MCF 10A (cell line): ENCODE measurements around the gene WNK1. TPM values are rescaled to one million over a fixed set of nuclear protein-coding genes. Genes with fewer than 3 reads are reported as not detected.

ENCODE experiments used
- BruUV-seq: library from RNA; stranded (reverse); fragments of 400-500 nt; replicated peaks from 2 replicates; lab custom pipeline; 2021; lab: Mats Ljungman, UMichigan
- CTCF ChIA-PET: fragments of 300-600 bp; sonication (Branson Sonifier 250); formaldehyde crosslinking; extraction: SDS; loops from one replicate; lab custom pipeline; 2021; ENCODE audit warnings: antibody characterized with exemption, inconsistent platforms; lab: Yijun Ruan, JAX
- POLR2A ChIA-PET: fragments of 300-600, 350-650 bp; sonication (Branson Sonifier 250); formaldehyde crosslinking; extraction: SDS; loops from one replicate; lab custom pipeline; 2020; ENCODE audit warnings: antibody characterized with exemption, inconsistent platforms; lab: Yijun Ruan, JAX
- DNase-seq: peaks from one replicate; pipeline ENCODE4 v3.0.0-alpha.2; 2018; ENCODE audit not compliant: unreplicated experiment
- H3K27ac Mint-ChIP-seq: one replicate; pipeline ENCODE4 v1.8.0; 2022; ENCODE audit warnings: mild to moderate bottlenecking, low read depth, mixed read lengths; ENCODE audit not compliant: unreplicated experiment
- H3K27me3 Mint-ChIP-seq: one replicate; pipeline ENCODE4 v1.8.0; 2022; ENCODE audit warnings: mixed read lengths; ENCODE audit not compliant: insufficient read depth, unreplicated experiment
- H3K36me3 Mint-ChIP-seq: one replicate; pipeline ENCODE4 v1.8.0; 2022; ENCODE audit warnings: mild to moderate bottlenecking, moderate library complexity, mixed read lengths; ENCODE audit not compliant: insufficient read depth, unreplicated experiment
- H3K4me1 Mint-ChIP-seq: one replicate; pipeline ENCODE4 v1.8.0; 2022; ENCODE audit warnings: mixed read lengths; ENCODE audit not compliant: insufficient read depth, unreplicated experiment
- H3K4me3 Mint-ChIP-seq: one replicate; pipeline ENCODE4 v1.8.0; 2022; ENCODE audit warnings: mild to moderate bottlenecking, moderate library complexity, mixed read lengths; ENCODE audit not compliant: unreplicated experiment
- H3K9me3 Mint-ChIP-seq: one replicate; pipeline ENCODE4 v1.8.0; 2022; ENCODE audit warnings: mixed read lengths; ENCODE audit not compliant: unreplicated experiment
- CTCF ChIP-seq: fragments of 200-600 bp; IDR thresholded peaks from one replicate; pipeline ENCODE4 v1.8.0; 2022; ENCODE audit warnings: antibody characterized with exemption, mild to moderate bottlenecking; ENCODE audit not compliant: unreplicated experiment
- intact Hi-C: fragments of 100-400 bp; cut with micrococcal nuclease; formaldehyde crosslinking; loops from 2 replicates; pipeline ENCODE4 v1.14.1; 2022
- total RNA-seq: library from RNA; stranded (reverse); gene quantifications from 2 replicates; pipeline ENCODE4 v1.2.3, GENCODE V29; 2022

The WNK1 gene
- total RNA-seq, 1 experiment from 2014 or later: 139 TPM

- no peak overlapping the region for H3K27ac Mint-ChIP-seq
- no TSS peak for BruUV-seq
- intact Hi-C loops: no loop called here
- H3K27me3 Mint-ChIP-seq: no peaks in the 10 kb centered on the region
- H3K4me3 Mint-ChIP-seq: no peak overlapping the region
- CTCF ChIA-PET: no interaction called here
- no peaks in the 10 kb centered on the region for H3K9me3 Mint-ChIP-seq
- DNase-seq: no peak
- H3K4me1 Mint-ChIP-seq: peaks cover 15% of the 10 kb centered on the region
- POLR2A ChIA-PET: interaction anchor here (0.6 to 1.8 kb wide), 2 partner anchors 30 to 334 kb away, joined by 3 to 4 read pairs; no protein-coding TSS in a partner anchor
- TF ChIP-seq CTCF: no peak
- H3K36me3 Mint-ChIP-seq: no peaks in the 10 kb centered on the region
Observed at GRCh38 chr12:720231-720941, 32.0 kb upstream of the WNK1 start.

- DNase-seq: peak; percentile 68
- H3K27me3 Mint-ChIP-seq: no peaks in the 10 kb centered on the region
- TF ChIP-seq CTCF: no peak
- CTCF ChIA-PET: interaction anchor here (0.6 to 2.0 kb wide), 2 partner anchors 27 to 373 kb away, joined by 3 to 9 read pairs; no protein-coding TSS in a partner anchor
- no peaks in the 10 kb centered on the region for H3K9me3 Mint-ChIP-seq
- H3K36me3 Mint-ChIP-seq: no peaks in the 10 kb centered on the region
- peak overlapping the region; percentile 74 for H3K27ac Mint-ChIP-seq
- no peak overlapping the region for H3K4me3 Mint-ChIP-seq
- no TSS peak for BruUV-seq
- intact Hi-C loops: no loop called here
- peaks cover 30% of the 10 kb centered on the region for H3K4me1 Mint-ChIP-seq
- POLR2A ChIA-PET: interaction anchor here (0.6 to 2.9 kb wide), 7 partner anchors 12 to 173 kb away, joined by 3 to 17 read pairs (median 5); partner anchors contain the start of gene WNK1
Observed at GRCh38 chr12:724194-724855, 28.1 kb upstream of the WNK1 start.

- POLR2A ChIA-PET: interaction anchor here (0.6 kb wide), 1 partner anchor 173 kb away, joined by 3 read pairs; no protein-coding TSS in a partner anchor
- no peak overlapping the region for H3K4me3 Mint-ChIP-seq
- no TSS peak for BruUV-seq
- no peaks in the 10 kb centered on the region for H3K9me3 Mint-ChIP-seq
- CTCF ChIA-PET: interaction anchor here (0.6 to 2.0 kb wide), 3 partner anchors 14 to 78 kb away, joined by 3 to 9 read pairs (median 3); no protein-coding TSS in a partner anchor
- peaks cover 30% of the 10 kb centered on the region for H3K4me1 Mint-ChIP-seq
- no peaks in the 10 kb centered on the region for H3K27me3 Mint-ChIP-seq
- no peaks in the 10 kb centered on the region for H3K36me3 Mint-ChIP-seq
- H3K27ac Mint-ChIP-seq: no peak overlapping the region
- no peak for TF ChIP-seq CTCF
- DNase-seq: no peak
- intact Hi-C loops: no loop called here
Observed at GRCh38 chr12:725076-725475, 27.3 kb upstream of the WNK1 start.
